Pancreas (tissue), 10 donors: Measurements from ENCODE around the gene MYL11. TPM values are rescaled to one million over a fixed set of nuclear protein-coding genes. Genes with fewer than 3 reads are reported as not detected.

Source experiments
- ATAC-seq, 4 donors: fragments of 200-7000 bp; cut with Tn5 transposase; one replicate each; pipeline versions ENCODE4 v1.8.0 to v1.9.1; 2020; ENCODE audit warnings: mild to moderate bottlenecking in 4 of 4, moderate library complexity in 4 of 4
- DNase-seq, 6 donors: peaks; one replicate each; pipeline ENCODE4 v3.0.0-alpha.2; 2020
- FAIRE-seq: peaks from 2 replicates; lab custom pipeline; 2012; peaks lifted over from hg19 to GRCh38; lab: Jason Lieb, UNC
- H3K27ac ChIP-seq, 4 donors: fragments of 200-600 bp; sonication (generic); 1 replicate in 3 of 4; 2 replicates in 1 of 4; pipeline versions ENCODE4 v1.5.0 to v1.8.0; 2020
- H3K27me3 ChIP-seq, 4 donors: fragments of 200-600 bp; one replicate each; pipeline ENCODE4 v1.8.0; 2021
- H3K36me3 ChIP-seq, 3 donors: fragments of 200-600 bp; sonication (generic) in 1 of 3; one replicate each; pipeline versions ENCODE4 v1.5.0 to v1.8.0; 2020 to 2021
- H3K4me1 ChIP-seq, 3 donors: fragments of 200-600 bp; one replicate each; pipeline ENCODE4 v1.8.0; 2021
- H3K4me3 ChIP-seq, 4 donors: fragments of 200-600 bp; sonication (generic) in 2 of 4; one replicate each; pipeline versions ENCODE4 v1.5.0 to v1.8.0; 2020 to 2021
- H3K9me3 ChIP-seq, 4 donors: fragments of 200-600 bp; one replicate each; pipeline ENCODE4 v1.8.0; 2021
- WGBS, 2 donors: extraction: QIAGEN DNeasy Blood & Tissue Kit; methylation state at CpG; one replicate each; pipeline ENCODE4 v1.1.7; 2013; 5-methylcytosine and 5-hydroxymethylcytosine counted together
- intact Hi-C, 3 donors: fragments of 100-400 bp; cut with DNase I; formaldehyde crosslinking; loops; one replicate each; pipeline versions ENCODE4 v1.11.1 to v1.14.2; 2022
- polyA plus RNA-seq, 2 donors: library from polyadenylated mRNA; stranded (reverse); fragments of 200-250 nt; gene quantifications; one replicate each; pipeline ENCODE4 v1.2.3, GENCODE V29; 2013
- total RNA-seq, 6 donors: library from RNA; stranded (reverse); fragmentation: NEBNext Ultra II Directional in 4 of 6; extraction: Animal tissue kit (Norgen Biotek cat#: 25700) in 4 of 6; gene quantifications; one replicate each; pipeline versions ENCODE4 v1.2.1 to v1.2.4, GENCODE V29; 2021 to 2023
- TF ChIP-seq, protein P1 (sequence below), 4 donors: fragments of 200-600 bp; sonication (generic) in 3 of 4; IDR thresholded peaks; one replicate each; pipeline versions ENCODE4 v1.5.0 to v1.8.0; 2021; ENCODE audit warnings: antibody characterized with exemption in 4 of 4
- donor health status: healthy with polysubstance abuse.
- donor health status: DM: no; HTN: no; CAD: no; lungs with moderate emphysema.
- donor health status: DM: no; HTN: no; CAD: no.
- donor health status: control.
- donor health status: control.
- donor health status: Bipolar disorder and iron deficiency.
- donor health status: DM: yes; HTN: yes; CAD: no.
- donor health status: DM: no; HTN: no; CAD: no.
- donor health status: DM: no; HTN: no; CAD: no.
- donor health status: DM: yes; HTN: yes; CAD: no.

The MYL11 gene
- total and polyA plus RNA-seq, 8 donors = 0.24 to 0.84 (median 0.31) TPM; not detected in 3

DNA sequence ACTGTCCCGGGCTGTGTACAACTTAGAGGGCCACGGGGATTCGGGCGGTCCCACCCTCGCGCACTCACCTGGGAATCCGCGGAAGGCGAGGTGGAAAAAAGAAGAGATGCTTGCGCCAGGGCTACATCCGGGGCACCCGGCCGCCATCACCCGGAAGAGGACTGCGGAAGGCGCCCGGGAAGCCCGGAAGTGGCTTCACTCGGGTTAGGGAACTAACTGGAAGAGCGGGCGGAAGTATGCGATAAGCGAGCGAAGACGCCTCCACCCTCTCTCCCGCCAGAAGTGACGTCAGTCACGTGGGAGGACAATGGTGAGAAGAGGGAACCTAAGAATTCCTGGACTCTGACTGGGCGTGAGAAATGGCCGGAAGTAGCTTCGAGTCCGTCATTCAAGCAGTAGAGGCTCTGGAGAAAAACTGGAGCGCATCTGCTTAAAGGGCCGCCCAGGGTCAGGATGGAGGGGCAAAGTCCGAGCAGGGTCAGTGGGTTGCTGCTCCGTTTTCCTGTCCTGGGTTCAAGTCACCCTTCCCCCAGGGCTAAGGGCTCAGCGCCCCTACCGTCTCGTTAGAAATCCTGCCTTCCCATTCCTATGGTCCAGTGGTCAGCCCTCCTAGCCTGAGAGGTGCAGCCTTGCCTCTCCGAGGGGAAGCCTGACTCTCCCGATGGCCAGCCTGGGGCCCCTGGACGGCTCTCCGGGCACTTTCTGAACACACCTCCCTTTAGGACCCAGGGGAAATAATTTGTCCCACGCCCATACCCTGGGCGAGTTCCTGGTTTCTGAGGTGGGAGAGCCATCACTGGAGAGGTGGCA lies 19.3 kb upstream of the MYL11 start, which contains the start of gene CD2BP2:
CD2BP2 (minus strand) TSS at position 165 of the 810 bp plus-strand sequence. CDS start 627 bp downstream, outside the sequence.
- Histone ChIP-seq H3K4me3 (peak within 1 kb of the TSS; percentile 70 to 87 (median 76)), H3K27ac (peak within 1 kb of the TSS; percentile 88 to 96 (median 94)), H3K9me3 (no peaks in the 10 kb centered on the region), H3K27me3 (no peaks in the 10 kb centered on the region), H3K4me1 (peaks cover 9 to 31% (median 23%) of the 10 kb centered on the region in 3 donors), H3K36me3 (peaks cover 0 to 35% (median 13%) of the 10 kb centered on the region in 3 donors)
- WGBS, 2 donors = 0% methylated on average over 42 to 45 of the region's 45 CpGs
- peak; percentile 90 to 97 (median 97) for DNase-seq
- FAIRE-seq = peak; percentile 97
- peak; percentile 87 to 93 (median 89) for ATAC-seq
- TF ChIP-seq, protein P1, sequence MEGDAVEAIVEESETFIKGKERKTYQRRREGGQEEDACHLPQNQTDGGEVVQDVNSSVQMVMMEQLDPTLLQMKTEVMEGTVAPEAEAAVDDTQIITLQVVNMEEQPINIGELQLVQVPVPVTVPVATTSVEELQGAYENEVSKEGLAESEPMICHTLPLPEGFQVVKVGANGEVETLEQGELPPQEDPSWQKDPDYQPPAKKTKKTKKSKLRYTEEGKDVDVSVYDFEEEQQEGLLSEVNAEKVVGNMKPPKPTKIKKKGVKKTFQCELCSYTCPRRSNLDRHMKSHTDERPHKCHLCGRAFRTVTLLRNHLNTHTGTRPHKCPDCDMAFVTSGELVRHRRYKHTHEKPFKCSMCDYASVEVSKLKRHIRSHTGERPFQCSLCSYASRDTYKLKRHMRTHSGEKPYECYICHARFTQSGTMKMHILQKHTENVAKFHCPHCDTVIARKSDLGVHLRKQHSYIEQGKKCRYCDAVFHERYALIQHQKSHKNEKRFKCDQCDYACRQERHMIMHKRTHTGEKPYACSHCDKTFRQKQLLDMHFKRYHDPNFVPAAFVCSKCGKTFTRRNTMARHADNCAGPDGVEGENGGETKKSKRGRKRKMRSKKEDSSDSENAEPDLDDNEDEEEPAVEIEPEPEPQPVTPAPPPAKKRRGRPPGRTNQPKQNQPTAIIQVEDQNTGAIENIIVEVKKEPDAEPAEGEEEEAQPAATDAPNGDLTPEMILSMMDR (IDR thresholded peaks at IDR 0.05) = no peak
- intact Hi-C loops = no loop called here

DNA sequence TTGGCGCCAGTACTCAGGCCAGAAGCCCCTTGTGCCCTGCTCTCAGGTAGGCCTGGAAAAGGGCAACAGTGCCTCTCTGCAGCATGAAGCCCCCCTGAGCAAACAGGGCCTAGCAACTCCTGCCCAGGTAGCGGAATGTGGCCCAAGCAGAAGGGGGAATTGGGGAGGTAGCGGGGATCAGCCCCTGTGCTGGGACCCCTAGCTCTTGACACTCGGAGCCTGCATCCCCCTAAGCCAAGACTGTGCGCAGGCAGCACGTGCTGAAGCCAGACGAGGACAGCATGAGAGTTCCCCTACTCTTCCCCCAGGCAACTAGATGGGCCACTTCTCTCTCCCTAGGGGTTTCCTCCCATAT lies 18.7 kb upstream of the MYL11 start:
- Histone ChIP-seq H3K4me3 (peak overlapping the region; percentile 70 to 87 (median 76)), H3K27ac (peak overlapping the region; percentile 88 to 96 (median 94)), H3K4me1 (peaks cover 9 to 31% (median 23%) of the 10 kb centered on the region in 3 donors), H3K36me3 (peaks cover 0 to 29% (median 7%) of the 10 kb centered on the region in 3 donors), H3K27me3 (no peaks in the 10 kb centered on the region), H3K9me3 (no peaks in the 10 kb centered on the region)
- intact Hi-C loops = no loop called here
- DNase-seq (peak in 2 of 6 donors; percentile 40 to 71), ATAC-seq (no peak), FAIRE-seq (no peak)
- 52 to 56% methylated on average over 7 of the region's 7 CpGs for WGBS, 2 donors
- TF ChIP-seq, protein P1 (IDR thresholded peaks at IDR 0.05) = no peak

DNA sequence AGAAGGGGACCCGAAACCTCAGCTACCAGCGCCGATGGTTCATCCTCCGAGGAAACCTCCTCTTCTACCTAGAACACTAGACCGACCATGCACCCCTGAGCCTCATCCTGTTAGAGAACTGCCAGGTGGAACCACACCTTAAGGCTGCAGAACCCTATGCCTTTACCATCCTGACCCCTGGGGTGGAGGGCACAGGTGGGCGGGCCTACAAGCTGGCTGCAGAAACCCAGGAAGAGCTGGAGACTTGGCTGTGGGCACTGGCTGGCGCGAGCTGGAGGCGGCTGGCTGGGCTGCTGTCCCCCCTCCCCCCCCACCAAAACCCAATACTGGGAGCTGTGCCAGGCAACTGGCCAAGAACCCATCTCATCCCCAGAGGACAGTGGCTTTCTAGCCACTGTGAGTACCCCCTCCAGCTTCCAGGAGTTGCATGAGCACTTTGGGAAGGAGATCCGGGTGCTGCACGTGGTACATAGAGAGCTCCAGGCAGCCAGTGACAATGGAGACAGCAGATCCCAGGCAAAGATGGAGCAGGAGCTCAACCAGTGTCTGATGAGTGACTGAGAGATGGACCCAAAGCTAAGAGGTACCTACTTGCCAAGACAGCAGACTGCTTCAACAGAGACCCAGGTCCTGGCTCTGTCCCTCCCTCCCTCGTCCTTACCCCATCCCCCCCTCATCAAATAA lies 18.1 kb upstream of the MYL11 start:
- Histone ChIP-seq H3K27ac (peak overlapping the region in 1 of 4 donors; percentile 96), H3K4me1 (peaks cover 9 to 28% (median 22%) of the 10 kb centered on the region in 3 donors), H3K36me3 (peaks cover 0 to 25% (median 4%) of the 10 kb centered on the region in 3 donors), H3K4me3 (peak overlapping the region in 2 of 4 donors; percentile 76), H3K27me3 (no peaks in the 10 kb centered on the region), H3K9me3 (no peaks in the 10 kb centered on the region)
- FAIRE-seq (no peak), DNase-seq (peak in 4 of 6 donors; percentile 31 to 63 (median 49)), ATAC-seq (no peak)
- TF ChIP-seq, protein P1 (IDR thresholded peaks at IDR 0.05) = no peak
- 64 to 67% methylated on average over 12 of the region's 12 CpGs for WGBS, 2 donors
- intact Hi-C loops = no loop called here

DNA sequence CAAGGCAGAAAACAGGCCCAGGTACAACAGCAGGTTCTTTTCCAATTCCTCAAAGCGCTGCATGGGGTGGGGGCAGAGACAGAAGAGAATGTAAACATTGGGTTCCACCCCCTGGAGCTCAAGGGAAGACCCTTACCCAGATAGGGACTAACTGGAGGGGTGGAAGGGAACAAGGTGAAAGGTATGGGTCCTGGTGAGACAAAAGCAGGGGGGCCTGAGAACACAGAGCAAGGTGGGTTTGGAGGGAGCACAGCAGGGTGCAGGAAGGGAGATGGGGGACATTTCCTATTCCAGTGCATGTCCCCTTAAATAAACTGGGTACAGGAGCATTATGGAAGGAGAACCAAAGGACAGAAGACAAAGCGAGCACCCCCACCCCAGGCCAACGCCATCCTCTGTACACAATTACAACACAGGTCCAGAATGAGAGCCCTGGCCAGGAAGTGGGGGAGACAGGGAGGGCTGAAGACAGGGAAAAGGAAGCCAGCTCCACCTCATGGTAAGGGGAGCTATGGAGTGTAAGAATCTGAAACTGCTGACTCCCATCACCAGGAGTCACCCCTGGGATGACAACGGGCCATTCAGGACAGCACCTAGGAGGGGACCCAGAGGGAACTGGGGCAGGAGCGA lies 17.4 kb upstream of the MYL11 start:
- no peaks in the 10 kb centered on the region for H3K9me3 ChIP-seq
- H3K36me3 ChIP-seq = peaks cover 0 to 25% (median 4%) of the 10 kb centered on the region in 3 donors
- H3K27me3 ChIP-seq = no peaks in the 10 kb centered on the region
- TF ChIP-seq, protein P1 (IDR thresholded peaks at IDR 0.05) = no peak
- FAIRE-seq (no peak), DNase-seq (peak in 2 of 6 donors; percentile 15 to 34), ATAC-seq (no peak)
- intact Hi-C loops = no loop called here
- 77 to 81% methylated on average over 5 of the region's 5 CpGs for WGBS, 2 donors
- no peak overlapping the region for H3K27ac ChIP-seq
- H3K4me3 ChIP-seq = no peak overlapping the region
- H3K4me1 ChIP-seq = peaks cover 8 to 22% (median 18%) of the 10 kb centered on the region in 3 donors
